Measurements from ENCODE around the gene PLB1. TPM values are rescaled to one million over a fixed set of nuclear protein-coding genes. Genes with fewer than 3 reads are reported as not detected.

The PLB1 gene
- total RNA-seq, 1 experiment from 2014 or later, result 1.4 TPM

GRCh38 chr2:28590496-28591301, 94.8 kb downstream of the PLB1 start:
- no peak for DNase-seq (ENCODE audit: low read depth)

GRCh38 chr2:28591711-28592335, 96.0 kb downstream of the PLB1 start:
- DNase-seq (ENCODE audit: low read depth), result no peak

GRCh38 chr2:28592481-28592880, 96.6 kb downstream of the PLB1 start:
- DNase-seq (ENCODE audit: low read depth), result no peak

GRCh38 chr2:28593160-28593755, 97.4 kb downstream of the PLB1 start:
- no peak for DNase-seq (ENCODE audit: low read depth)

- no peak for DNase-seq (ENCODE audit: low read depth)
These were observed 98.1 kb downstream of the PLB1 start for GRCh38 chr2:28594000-28594331.

- DNase-seq (ENCODE audit: low read depth), result peak; percentile 77
These were observed 98.7 kb downstream of the PLB1 start for GRCh38 chr2:28594332-28595108.

- no peak for DNase-seq (ENCODE audit: low read depth)
These were observed 99.5 kb downstream of the PLB1 start for GRCh38 chr2:28595323-28595722.

- no peak for DNase-seq (ENCODE audit: low read depth)
These were observed 102.6 kb downstream of the PLB1 start for GRCh38 chr2:28598484-28598883.

- DNase-seq (ENCODE audit: low read depth), result no peak
These were observed 104.3 kb downstream of the PLB1 start for GRCh38 chr2:28600181-28600580.

- DNase-seq (ENCODE audit: low read depth), result no peak
These were observed 105.8 kb downstream of the PLB1 start for GRCh38 chr2:28601616-28602015.

GRCh38 chr2:28602136-28602660, 106.3 kb downstream of the PLB1 start:
- DNase-seq (ENCODE audit: low read depth), result no peak

GRCh38 chr2:28602751-28603639, 107.1 kb downstream of the PLB1 start:
- no peak for DNase-seq (ENCODE audit: low read depth)

GRCh38 chr2:28603821-28604220, 108.0 kb downstream of the PLB1 start:
- DNase-seq (ENCODE audit: low read depth), result no peak

GRCh38 chr2:28604284-28604843, 108.5 kb downstream of the PLB1 start:
- no peak for DNase-seq (ENCODE audit: low read depth)

GRCh38 chr2:28606986-28607441, 111.2 kb downstream of the PLB1 start:
- peak; percentile 58 for DNase-seq (ENCODE audit: low read depth)

- no peak for DNase-seq (ENCODE audit: low read depth)
These were observed 112.1 kb downstream of the PLB1 start for GRCh38 chr2:28607730-28608499.

- DNase-seq (ENCODE audit: low read depth), result no peak
These were observed 112.9 kb downstream of the PLB1 start for GRCh38 chr2:28608500-28609424.

GRCh38 chr2:28610583-28611201, 114.8 kb downstream of the PLB1 start:
- DNase-seq (ENCODE audit: low read depth), result peak; percentile 93
